Measurements from ENCODE around the gene OXER1.

OXER1 gene

GRCh38 chr2:42768706-42769256 lies 4.8 kb upstream of the OXER1 start:
- DNase-seq = no peak

DNA sequence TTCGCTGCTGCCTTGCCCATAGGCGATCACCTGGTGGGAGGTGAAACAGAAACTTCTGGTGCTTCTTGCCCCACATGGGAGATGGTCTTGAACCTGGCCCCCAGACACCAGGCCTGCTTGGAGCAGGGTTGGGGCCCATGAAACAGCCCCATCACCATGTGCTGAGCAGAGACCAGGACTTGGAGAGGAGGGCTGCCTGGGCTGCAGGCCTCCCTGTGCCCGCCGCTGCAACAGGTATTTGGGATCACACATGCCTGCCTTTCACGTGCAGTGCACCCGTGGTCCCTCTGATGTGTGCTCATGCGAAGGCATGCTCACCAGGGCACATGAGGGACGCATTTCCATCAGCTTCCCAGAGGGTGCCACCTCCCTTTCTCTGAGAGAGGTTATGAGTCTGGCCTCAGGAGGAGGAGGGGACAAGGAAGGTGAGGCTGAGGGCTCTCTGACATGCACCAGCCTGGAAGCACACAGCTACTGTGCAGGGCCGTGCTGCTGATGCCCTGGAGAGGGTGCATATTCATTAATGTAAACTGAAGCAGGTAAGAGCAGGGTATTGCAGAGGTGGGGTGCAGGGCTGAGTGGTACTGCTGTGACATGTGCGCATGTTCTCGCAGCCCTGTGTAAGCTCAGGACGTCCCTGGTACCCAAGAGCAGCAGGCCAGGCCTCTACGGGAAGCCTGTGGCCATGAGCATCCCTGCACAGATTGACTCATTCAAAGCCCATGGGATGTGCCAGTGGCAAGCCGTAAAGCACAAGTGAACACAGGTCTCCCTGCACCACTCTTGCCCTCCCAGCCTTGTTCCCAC lies 4.2 kb upstream of the OXER1 start:
- no peak for DNase-seq

DNA sequence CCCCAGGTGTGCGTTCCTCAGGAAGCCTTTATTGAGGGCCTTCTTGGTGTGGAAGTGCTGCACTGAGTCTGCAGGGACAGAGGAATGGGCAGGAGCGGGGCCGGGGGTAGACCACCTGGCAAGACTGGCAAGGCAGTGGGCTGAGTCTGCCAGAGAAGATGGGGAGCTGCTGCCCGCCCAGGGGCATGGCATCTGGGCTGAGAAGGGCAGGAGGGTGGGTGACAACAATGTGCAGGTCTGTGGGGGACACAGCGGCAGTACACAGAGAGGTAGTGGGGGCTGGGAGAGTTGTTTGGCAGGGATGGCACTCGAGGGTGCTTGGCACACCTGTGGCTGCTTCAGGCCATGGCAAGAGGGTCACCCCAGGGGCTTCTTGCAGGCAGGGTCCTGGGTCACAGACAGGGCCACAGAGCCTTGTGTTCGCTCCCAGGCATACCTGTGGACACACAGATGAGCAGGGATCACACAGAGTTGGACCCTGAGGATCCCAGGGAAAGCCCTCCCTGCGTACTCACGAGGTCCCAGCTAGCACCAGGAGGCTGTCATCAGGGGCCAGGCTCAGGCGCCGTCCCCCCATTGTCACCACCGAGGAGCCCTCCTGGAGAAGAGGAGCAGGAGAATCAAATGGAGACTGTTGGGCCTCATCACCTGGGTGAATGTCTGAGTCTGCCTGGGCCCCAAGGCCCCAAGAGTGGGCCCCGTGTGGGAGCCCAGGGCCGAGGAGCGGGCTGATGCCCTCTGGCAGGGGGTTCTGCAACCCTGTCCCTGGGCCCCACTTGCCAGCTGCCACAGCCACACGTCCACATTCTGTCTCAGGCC lies 3.4 kb upstream of the OXER1 start:
- no peak for DNase-seq

GRCh38 chr2:42765686-42766085 lies 1.8 kb upstream of the OXER1 start:
- DNase-seq = no peak

DNA sequence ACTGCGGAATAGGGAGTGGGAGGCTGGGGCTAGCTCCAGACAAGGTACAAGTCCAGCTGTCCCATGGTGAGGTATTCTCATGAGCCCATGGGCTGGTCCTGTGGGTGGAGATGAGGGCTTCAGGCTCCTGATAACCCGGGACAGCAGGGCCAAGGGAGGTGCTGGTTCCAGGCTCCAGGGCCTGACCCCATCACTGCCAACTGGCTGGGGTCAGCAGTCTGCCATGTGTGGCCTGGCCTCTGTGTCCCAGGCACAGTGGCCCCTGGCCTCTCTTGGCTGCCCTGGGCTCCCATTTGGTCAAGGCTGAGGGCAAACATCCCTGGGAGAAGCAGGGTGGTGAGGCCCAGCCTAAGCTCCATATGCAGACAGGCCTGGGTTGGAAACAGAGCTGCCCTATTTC lies 966 bp upstream of the OXER1 start:
- no peak for DNase-seq

GRCh38 chr2:42762823-42763804 lies 821 bp downstream of the OXER1 start:
- DNase-seq = no peak

DNA sequence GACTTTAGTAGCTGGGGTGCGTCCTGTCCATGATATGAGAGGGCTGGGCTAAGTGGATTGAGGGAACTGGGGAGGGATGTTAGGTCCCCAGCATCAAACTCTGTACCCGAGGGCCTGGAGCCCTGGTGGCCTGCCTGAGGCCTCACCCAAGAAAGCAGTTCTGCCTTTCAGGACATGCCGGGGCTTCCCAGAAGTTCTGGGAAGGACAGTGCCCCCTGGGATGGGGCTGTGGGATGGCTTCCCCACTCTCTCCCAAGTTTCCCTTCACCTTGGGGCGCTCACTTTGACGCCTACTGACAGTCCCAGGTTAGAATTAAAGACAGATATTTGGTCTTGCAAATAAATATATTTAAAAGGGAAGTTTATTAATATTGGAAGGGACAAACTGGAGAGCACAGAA lies 1.8 kb downstream of the OXER1 start:
- DNase-seq = no peak

DNA sequence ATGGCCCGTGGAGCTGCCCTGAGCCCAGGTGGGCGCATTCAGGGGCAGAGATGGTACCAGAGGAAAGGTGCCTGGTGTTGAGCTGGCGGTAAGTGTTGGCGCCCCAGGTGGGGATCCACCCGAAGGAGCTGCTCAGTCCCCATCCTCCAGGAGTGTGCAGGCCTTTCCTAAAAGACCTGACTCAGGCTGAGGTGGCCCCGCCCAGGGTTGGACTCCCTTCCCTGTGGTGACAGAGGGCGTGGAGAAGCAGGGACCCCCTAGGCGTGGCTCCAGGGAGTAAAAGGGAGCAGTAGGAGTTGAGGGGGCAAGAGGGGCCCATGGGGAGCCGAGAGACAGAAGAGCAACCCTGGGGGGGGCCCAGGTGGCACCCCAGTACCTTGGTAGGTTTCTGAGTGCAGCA lies 2.4 kb downstream of the OXER1 start:
- DNase-seq = no peak

- DNase-seq = no peak
Measured at GRCh38 chr2:42758751-42759150, 5.2 kb downstream of the OXER1 start.

GRCh38 chr2:42757981-42758740 lies 5.8 kb downstream of the OXER1 start:
- no peak for DNase-seq

DNA sequence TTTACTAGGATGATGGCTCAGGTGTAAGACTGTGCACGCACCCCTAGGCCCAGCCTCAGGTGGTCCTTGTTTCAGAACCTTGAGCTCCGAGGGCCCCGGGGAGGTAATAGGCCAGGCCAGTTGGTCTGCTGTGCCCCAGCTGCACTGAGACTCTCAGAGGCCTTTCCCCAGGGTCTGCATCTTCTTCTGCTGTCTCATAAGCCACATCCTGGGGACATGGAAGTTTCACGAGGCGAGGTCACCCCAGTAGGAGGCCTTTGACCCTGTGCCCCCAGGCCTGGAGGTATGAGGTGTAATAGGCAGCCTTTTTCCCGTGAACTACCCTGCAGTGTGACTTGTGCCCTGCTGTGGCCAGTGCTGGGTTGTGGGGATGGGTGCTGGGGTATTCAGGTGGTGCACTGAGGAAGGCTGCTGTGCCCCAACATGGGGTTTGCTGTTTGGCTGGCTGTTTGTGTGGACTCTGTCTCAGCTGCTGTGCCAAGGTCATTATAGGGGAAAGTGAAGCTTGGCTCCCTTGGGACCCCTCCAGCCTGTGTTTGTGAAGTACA lies 6.9 kb downstream of the OXER1 start:
- no peak for DNase-seq

DNA sequence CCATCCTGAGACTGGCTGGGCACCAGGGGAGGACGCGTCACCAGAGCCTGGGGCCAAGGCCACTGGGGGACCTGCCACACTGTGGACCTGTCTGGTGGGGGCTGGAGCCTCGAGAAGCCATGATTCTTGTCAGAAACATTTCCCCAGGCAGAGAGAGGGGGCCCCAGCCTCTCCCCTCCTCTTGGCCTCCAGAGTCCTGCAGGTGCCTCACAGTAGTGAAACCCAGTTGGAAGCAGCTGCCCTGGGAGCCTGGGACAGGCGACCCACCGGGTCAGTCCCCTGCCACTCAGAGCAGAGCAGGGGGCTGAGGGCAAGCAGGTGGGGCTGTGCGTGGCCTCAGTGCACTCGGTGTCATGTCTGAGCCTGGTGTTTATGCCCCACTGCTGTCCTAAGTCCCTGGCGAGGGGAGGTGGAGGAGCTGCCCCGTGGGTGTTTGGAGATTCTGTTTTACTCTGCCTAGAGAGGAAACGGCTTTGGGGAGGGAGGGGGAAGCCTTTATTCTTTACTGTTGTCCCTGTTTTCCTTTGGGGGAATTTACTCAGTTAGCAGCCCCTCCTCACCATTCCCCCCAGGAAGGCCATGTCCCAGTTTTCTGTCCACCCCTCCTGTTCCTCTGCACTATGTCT lies 7.7 kb downstream of the OXER1 start:
- no peak for DNase-seq

DNA sequence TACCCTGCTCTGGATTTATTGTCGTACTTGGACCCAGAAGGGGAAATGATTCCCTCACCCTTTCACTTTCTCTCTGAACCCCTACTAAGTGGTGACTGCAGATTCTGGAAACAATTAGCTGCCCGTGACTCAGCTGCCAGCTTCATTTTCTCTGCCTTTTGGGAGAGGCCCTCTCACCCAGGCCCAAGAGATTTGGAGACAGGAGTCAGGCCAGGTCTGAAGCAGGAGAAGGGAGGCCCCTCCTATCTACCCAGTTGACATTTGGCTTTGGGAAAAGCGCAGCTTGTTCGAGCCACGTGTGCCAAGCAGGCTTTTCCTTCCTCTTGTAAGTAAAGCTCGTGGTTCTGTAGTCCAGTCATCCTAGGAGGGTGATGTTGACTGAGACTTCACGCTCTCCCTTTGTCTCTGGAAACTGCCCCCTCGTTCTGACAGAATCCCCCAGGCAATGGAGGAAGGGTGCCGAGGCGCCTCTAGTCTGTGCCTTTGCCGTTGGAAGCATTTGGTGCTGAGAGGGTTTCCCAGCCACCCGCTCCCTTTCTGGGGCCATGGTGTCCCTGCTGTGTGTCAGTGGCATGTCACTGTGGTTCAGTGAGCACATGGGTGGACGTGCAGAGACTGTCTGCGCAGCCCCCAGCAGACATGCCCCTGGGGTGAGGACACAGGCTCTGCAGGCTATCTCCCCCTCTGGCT lies 8.6 kb downstream of the OXER1 start:
- no peak for DNase-seq

GRCh38 chr2:42754776-42755140 lies 9.2 kb downstream of the OXER1 start:
- DNase-seq = no peak

DNA sequence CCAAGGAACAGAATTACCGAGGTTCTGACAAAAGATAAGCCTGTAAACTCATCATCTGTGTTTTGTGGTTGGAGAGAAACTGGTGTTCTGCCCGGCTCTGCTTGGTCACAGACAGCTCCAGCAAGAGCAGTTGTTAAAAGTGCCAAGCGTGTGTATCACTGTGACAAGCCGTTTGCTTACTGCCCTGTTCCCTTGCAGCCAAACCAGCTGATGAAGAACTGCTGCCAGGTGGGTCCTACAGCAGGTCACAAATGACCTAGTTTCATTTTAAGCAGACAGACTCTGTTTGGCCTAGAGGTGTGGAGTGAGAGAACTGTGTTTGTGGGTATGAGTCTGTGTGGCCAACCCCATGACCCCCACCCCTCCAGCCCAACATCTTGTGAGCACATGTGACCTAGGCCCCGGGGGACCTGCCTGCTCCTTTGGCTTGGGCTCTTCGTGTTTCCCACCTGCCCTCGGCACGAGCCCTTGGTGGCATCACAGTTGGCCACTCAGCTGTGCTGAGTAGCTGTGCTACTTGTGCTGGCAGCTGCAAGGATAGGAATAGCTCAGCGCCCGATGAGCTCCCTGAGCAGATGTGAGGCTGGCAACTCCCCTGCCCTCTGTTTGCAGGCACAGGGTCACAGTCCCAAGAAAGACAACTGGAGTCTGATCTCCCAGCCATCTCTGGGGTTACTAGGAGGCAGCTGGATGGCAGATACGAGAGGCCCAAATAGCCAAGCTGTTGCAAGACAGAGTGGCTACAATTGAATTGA lies 9.7 kb downstream of the OXER1 start:
- DNase-seq = no peak

GRCh38 chr2:42752816-42753813 lies 10.8 kb downstream of the OXER1 start:
- no peak for DNase-seq

DNA sequence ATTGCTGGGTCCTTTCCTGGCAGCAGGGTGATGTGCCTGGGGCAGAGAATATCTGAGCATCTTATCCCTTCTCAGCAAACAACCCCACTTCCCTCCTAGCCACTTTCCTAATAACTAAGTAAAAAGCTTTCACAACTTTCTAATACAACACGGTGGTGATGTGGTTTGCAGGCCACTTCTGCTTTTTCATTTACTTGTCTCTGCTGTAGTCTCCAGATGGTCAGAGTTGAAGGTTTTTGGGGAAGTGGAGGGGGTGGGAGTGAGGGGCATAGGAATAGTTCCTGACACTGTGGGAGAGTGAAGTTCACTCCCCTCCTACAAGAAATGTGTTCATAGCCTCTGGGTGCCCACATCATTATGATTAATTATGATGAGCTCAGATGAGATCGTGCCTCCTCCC lies 11.6 kb downstream of the OXER1 start:
- DNase-seq = no peak

GRCh38 chr2:42748840-42749239 lies 15.1 kb downstream of the OXER1 start:
- no peak for DNase-seq

- no peak for DNase-seq
Measured at GRCh38 chr2:42747422-42747821, 16.5 kb downstream of the OXER1 start.

All from NCI-H1048 (cell line).